KOPT-K1 (cell line): ENCODE measurements around the gene PJA2.
"Not testable (repeated sequence)": the region's sequence is repeated elsewhere in the genome, so short reads cannot be mapped to it uniquely, and the experiment has no call there.

Source experiments
- H3K27ac ChIP-seq: fragments of 200-600 bp; sonication (generic); 2 replicates; pipeline ENCODE4 v1.5.1; 2016; ENCODE audit warnings: antibody characterized with exemption, mild to moderate bottlenecking, low read depth, low read length; ENCODE audit not compliant: poor library complexity, severe bottlenecking
- H3K36me3 ChIP-seq: fragments of 200-600 bp; sonication (generic); 2 replicates; pipeline ENCODE4 v1.5.1; 2017; ENCODE audit warnings: antibody characterized with exemption, mild to moderate bottlenecking, low read length, moderate library complexity; ENCODE audit not compliant: insufficient read depth
- H3K9me3 ChIP-seq: fragments of 200-600 bp; sonication (generic); 2 replicates; pipeline ENCODE4 v1.5.1; 2017; ENCODE audit warnings: antibody characterized with exemption, low read length, mild to moderate bottlenecking; ENCODE audit not compliant: insufficient read depth, poor library complexity, severe bottlenecking

The PJA2 gene

GRCh38 chr5:109312695-109313094 is 97.1 kb downstream of the PJA2 start:
- H3K27ac ChIP-seq = no peak overlapping the region
- no peaks in the 10 kb centered on the region for H3K9me3 ChIP-seq

GRCh38 chr5:109310315-109310714 is 99.5 kb downstream of the PJA2 start:
- no peak overlapping the region for H3K27ac ChIP-seq
- no peaks in the 10 kb centered on the region for H3K9me3 ChIP-seq
- no peaks in the 10 kb centered on the region for H3K36me3 ChIP-seq

More at GRCh38 chr5:109312695-109313094, 97.1 kb downstream of the PJA2 start:
- H3K36me3 ChIP-seq = no peaks in the 10 kb centered on the region

GRCh38 chr5:109309326-109310063 is 100.3 kb downstream of the PJA2 start:
- Histone ChIP-seq H3K9me3 (no peaks in the 10 kb centered on the region), H3K27ac (no peak overlapping the region), H3K36me3 (no peaks in the 10 kb centered on the region)

GRCh38 chr5:109307951-109308350 is 101.8 kb downstream of the PJA2 start:
- Histone ChIP-seq H3K9me3 (no peaks in the 10 kb centered on the region), H3K36me3 (no peaks in the 10 kb centered on the region), H3K27ac (no peak overlapping the region)

- Histone ChIP-seq H3K27ac (no peak overlapping the region), H3K9me3 (no peaks in the 10 kb centered on the region), H3K36me3 (no peaks in the 10 kb centered on the region)
These were observed 102.3 kb downstream of the PJA2 start for GRCh38 chr5:109307456-109307855.

- Histone ChIP-seq H3K36me3 (no peaks in the 10 kb centered on the region), H3K9me3 (no peaks in the 10 kb centered on the region), H3K27ac (no peak overlapping the region)
These were observed 104.4 kb downstream of the PJA2 start for GRCh38 chr5:109305352-109305751.

- Histone ChIP-seq H3K27ac (no peak overlapping the region), H3K36me3 (no peaks in the 10 kb centered on the region), H3K9me3 (no peaks in the 10 kb centered on the region)
These were observed 105.5 kb downstream of the PJA2 start for GRCh38 chr5:109304309-109304708.

GRCh38 chr5:109300367-109300766 is 109.4 kb downstream of the PJA2 start:
- no peak overlapping the region for H3K27ac ChIP-seq
- no peaks in the 10 kb centered on the region for H3K9me3 ChIP-seq
- H3K36me3 ChIP-seq = no peaks in the 10 kb centered on the region

GRCh38 chr5:109299557-109299956 is 110.2 kb downstream of the PJA2 start:
- Histone ChIP-seq H3K9me3 (no peaks in the 10 kb centered on the region), H3K36me3 (no peaks in the 10 kb centered on the region), H3K27ac (no peak overlapping the region)

- Histone ChIP-seq H3K9me3 (no peaks in the 10 kb centered on the region), H3K27ac (no peak overlapping the region), H3K36me3 (no peaks in the 10 kb centered on the region)
These were observed 111.0 kb downstream of the PJA2 start for GRCh38 chr5:109298794-109299193.

GRCh38 chr5:109297900-109298299 is 111.9 kb downstream of the PJA2 start:
- H3K9me3 ChIP-seq = no peaks in the 10 kb centered on the region
- no peaks in the 10 kb centered on the region for H3K36me3 ChIP-seq
- no peak overlapping the region for H3K27ac ChIP-seq

- Histone ChIP-seq H3K27ac (no peak overlapping the region), H3K9me3 (peaks cover 26% of the 10 kb centered on the region), H3K36me3 (no peaks in the 10 kb centered on the region)
These were observed 118.7 kb downstream of the PJA2 start for GRCh38 chr5:109291090-109291489.

- H3K36me3 ChIP-seq = no peaks in the 10 kb centered on the region
- peaks cover 29% of the 10 kb centered on the region for H3K9me3 ChIP-seq
- no peak overlapping the region for H3K27ac ChIP-seq
These were observed 119.5 kb downstream of the PJA2 start for GRCh38 chr5:109290231-109290630.

GRCh38 chr5:109286628-109287027 is 123.1 kb downstream of the PJA2 start:
- H3K36me3 ChIP-seq, H3K27ac ChIP-seq: not testable (repeated sequence)
- peaks cover 26% of the 10 kb centered on the region for H3K9me3 ChIP-seq
